ENCODE measurements around the gene CAMTA1. TPM values are rescaled to one million over a fixed set of nuclear protein-coding genes. Genes with fewer than 3 reads are reported as not detected.

Gene CAMTA1
- total and polyA plus RNA-seq, 4 donors = 48.1 to 140 (median 52.3) TPM

DNA sequence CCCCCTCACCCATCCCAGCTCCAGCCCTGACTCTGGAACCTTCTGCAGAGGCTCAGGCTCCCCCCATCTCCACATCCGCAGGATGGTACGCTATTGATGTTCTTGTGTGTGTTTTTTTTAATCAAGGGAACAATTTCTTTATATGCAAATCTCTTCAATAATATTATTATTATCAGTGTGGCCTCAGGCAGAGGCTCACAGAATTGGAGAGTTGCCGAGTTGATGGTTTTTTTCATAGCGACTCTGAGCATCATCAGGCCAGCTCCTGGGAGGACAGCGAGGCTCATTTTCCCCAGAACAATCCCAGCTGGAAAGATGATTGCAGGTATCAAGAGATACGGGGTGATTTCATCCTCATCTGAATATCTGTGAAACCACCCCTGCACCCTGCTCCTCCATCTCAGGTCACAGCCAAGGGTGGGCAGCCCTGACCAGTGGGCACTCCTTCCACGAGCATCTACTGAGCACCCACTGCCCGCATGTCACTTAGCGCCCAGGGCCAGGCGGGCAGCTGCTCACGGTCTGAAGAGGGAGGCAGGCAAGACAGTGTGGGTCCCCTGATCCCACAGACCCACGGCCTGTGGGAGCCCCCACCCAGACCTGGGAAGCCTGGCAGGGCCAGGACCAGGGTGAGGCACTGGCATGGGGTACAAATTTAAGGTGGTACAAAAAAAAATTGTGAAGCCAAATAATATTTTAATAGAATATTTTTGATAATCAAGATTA lies 740.2 kb downstream of the CAMTA1 start:
- no peaks in the 10 kb centered on the region for H3K27me3 ChIP-seq (ENCODE audit: control insufficient read depth in 3 of 3, insufficient read depth in 3 of 3, low read length in 2 of 3)
- no peak overlapping the region for H3K27ac ChIP-seq (ENCODE audit: low read depth in 1 of 2, low read length in 1 of 2)
- H3K9ac ChIP-seq (ENCODE audit: insufficient read depth in 1 of 2, low read length in 2 of 2) = no peak overlapping the region
- ATAC-seq (ENCODE audit: insufficient read depth, low FRiP score) = no peak
- TF ChIP-seq, protein P1, sequence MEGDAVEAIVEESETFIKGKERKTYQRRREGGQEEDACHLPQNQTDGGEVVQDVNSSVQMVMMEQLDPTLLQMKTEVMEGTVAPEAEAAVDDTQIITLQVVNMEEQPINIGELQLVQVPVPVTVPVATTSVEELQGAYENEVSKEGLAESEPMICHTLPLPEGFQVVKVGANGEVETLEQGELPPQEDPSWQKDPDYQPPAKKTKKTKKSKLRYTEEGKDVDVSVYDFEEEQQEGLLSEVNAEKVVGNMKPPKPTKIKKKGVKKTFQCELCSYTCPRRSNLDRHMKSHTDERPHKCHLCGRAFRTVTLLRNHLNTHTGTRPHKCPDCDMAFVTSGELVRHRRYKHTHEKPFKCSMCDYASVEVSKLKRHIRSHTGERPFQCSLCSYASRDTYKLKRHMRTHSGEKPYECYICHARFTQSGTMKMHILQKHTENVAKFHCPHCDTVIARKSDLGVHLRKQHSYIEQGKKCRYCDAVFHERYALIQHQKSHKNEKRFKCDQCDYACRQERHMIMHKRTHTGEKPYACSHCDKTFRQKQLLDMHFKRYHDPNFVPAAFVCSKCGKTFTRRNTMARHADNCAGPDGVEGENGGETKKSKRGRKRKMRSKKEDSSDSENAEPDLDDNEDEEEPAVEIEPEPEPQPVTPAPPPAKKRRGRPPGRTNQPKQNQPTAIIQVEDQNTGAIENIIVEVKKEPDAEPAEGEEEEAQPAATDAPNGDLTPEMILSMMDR (IDR thresholded peaks at IDR 0.05; ENCODE audit: control extremely low read depth, extremely low read depth) = no peak
- H3K9me3 ChIP-seq (ENCODE audit: control insufficient read depth in 4 of 4, insufficient read depth in 3 of 4, low read length in 3 of 4) = no peaks in the 10 kb centered on the region
- 90 to 92% methylated on average over 12 of the region's 12 CpGs for WGBS, 2 donors
- H3K4me1 ChIP-seq (ENCODE audit: control insufficient read depth in 5 of 5, insufficient read depth in 5 of 5, low read length in 5 of 5) = no peaks in the 10 kb centered on the region
- H3K4me3 ChIP-seq = no peak overlapping the region
- DNase-seq = no peak
- no peaks in the 10 kb centered on the region for H3K36me3 ChIP-seq (ENCODE audit: control insufficient read depth in 4 of 4, insufficient read depth in 4 of 4, low read length in 4 of 4)

DNA sequence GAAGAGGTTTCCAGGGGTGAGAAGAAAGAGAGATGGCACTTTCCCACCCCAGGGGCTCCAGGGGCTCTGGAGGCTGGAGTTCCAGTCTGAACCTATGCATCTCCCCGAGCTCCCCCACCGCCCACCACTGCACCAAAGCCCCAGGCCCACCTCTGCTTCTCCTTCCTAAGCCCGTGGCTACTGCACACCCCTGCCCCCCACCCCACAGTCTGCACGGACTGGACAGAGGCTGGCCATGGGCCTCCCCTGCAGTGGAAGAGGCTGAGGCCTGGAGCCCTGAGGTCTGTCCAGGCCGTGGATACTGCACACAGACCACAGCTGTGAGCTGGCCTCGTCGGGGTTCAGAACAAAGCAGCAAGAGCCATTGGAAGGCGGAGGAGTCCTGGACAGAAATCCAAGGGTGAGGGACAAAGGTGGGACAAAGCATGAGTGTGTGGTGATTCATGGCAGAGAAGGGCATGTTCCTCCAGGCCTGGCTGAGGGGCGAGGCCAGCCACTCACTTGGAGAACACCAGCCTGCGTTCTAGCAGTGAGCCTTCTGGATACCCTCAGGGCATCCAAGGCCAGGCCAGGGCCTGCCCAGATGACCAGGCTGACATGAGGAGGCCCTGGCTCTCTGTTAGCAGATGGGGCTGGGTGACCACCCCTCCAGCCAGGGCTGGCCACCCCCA lies 741.1 kb downstream of the CAMTA1 start:
- Histone ChIP-seq H3K36me3 (ENCODE audit: control insufficient read depth in 4 of 4, insufficient read depth in 4 of 4, low read length in 4 of 4) (no peaks in the 10 kb centered on the region), H3K27me3 (ENCODE audit: control insufficient read depth in 3 of 3, insufficient read depth in 3 of 3, low read length in 2 of 3) (no peaks in the 10 kb centered on the region), H3K27ac (ENCODE audit: low read depth in 1 of 2, low read length in 1 of 2) (no peak overlapping the region), H3K9ac (ENCODE audit: insufficient read depth in 1 of 2, low read length in 2 of 2) (no peak overlapping the region), H3K4me3 (no peak overlapping the region), H3K4me1 (ENCODE audit: control insufficient read depth in 5 of 5, insufficient read depth in 5 of 5, low read length in 5 of 5) (no peaks in the 10 kb centered on the region), H3K9me3 (ENCODE audit: control insufficient read depth in 4 of 4, insufficient read depth in 3 of 4, low read length in 3 of 4) (no peaks in the 10 kb centered on the region)
- TF ChIP-seq, protein P1 (IDR thresholded peaks at IDR 0.05; ENCODE audit: control extremely low read depth, extremely low read depth) = no peak
- DNase-seq (no peak), ATAC-seq (ENCODE audit: insufficient read depth, low FRiP score) (no peak)
- 90 to 95% methylated on average over 10 of the region's 10 CpGs for WGBS, 2 donors

DNA sequence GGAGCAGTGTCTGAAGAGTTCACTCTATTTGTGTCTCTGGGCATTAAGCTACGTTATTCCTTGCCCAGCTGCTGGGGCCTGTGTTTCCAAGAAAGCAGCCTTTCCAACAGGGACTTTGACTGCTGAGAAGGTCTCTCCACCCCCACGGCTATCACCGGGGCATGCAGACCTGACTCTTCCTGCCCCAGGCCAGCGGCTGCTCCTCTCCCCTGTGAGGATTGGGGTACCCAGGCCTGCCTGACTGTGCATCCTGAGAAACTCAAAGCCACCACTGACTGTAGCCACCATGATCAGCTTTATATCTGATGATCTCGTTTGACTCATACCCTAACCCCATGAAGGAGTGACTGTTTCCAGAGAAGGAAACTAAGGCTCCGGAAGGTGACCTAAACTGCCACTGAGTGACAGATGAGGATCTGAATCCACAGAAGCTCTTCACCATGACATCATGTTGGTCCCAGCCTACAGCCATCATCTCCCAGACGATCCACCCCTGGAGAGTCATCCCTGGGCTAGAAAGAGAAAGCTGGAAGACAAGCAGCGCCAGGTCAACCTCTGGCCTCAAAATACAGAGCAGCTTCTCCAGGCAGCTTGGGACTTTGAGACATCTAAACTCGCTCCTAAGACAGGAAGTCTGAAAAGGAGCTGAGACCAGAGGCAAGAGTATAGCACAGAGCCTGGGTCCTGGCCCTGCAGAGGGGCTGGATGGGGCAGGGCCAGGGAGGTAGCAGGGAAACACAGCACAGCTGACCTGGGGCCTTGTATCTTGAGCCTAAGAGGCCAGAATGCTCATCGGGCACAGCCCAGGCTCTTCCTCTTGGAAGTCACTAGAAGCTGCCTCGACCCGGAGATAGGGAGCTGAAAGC lies 741.8 kb downstream of the CAMTA1 start:
- DNase-seq (no peak), ATAC-seq (ENCODE audit: insufficient read depth, low FRiP score) (no peak)
- no peak overlapping the region for H3K27ac ChIP-seq (ENCODE audit: low read depth in 1 of 2, low read length in 1 of 2)
- no peak overlapping the region for H3K9ac ChIP-seq (ENCODE audit: insufficient read depth in 1 of 2, low read length in 2 of 2)
- H3K4me3 ChIP-seq = no peak overlapping the region
- no peaks in the 10 kb centered on the region for H3K36me3 ChIP-seq (ENCODE audit: control insufficient read depth in 4 of 4, insufficient read depth in 4 of 4, low read length in 4 of 4)
- WGBS, 2 donors = 91 to 93% methylated on average over 12 of the region's 12 CpGs
- H3K9me3 ChIP-seq (ENCODE audit: control insufficient read depth in 4 of 4, insufficient read depth in 3 of 4, low read length in 3 of 4) = no peaks in the 10 kb centered on the region
- H3K27me3 ChIP-seq (ENCODE audit: control insufficient read depth in 3 of 3, insufficient read depth in 3 of 3, low read length in 2 of 3) = no peaks in the 10 kb centered on the region
- H3K4me1 ChIP-seq (ENCODE audit: control insufficient read depth in 5 of 5, insufficient read depth in 5 of 5, low read length in 5 of 5) = no peaks in the 10 kb centered on the region
- TF ChIP-seq, protein P1 (IDR thresholded peaks at IDR 0.05; ENCODE audit: control extremely low read depth, extremely low read depth) = no peak

Measured in lung (tissue), 12 donors.